Measurements from ENCODE around the gene LTBP1.
"Not testable (repeated sequence)": the region's sequence is repeated elsewhere in the genome, so short reads cannot be mapped to it uniquely, and the experiment has no call there.

LTBP1 gene

DNA sequence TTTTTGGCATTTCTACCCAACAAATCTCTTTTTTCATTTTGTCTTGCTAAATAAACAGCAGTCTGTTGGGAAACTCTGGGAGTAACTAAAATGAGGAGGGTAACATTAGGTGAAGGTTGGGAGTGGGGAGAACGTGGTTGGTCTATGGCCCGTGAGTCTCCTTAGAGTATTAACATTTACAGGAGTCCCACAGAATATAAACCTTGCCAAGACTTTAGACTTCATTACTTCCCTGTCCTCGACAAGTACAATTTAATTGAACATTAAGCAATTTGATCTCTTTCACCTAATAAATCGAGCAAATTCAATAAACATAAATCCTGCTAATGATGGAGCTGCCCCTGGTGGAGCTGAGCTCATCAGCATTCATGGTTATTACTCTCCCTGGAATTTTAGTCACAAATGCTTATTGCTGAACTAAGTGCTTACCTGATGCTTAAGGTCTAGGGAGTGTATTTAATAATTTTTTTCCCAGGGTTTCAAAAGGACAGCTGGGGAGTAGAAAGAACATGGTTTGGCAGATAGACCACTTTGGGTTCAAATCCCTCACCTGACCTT, 434.6 kb downstream of the LTBP1 start:
- TF ChIP-seq, protein P1, sequence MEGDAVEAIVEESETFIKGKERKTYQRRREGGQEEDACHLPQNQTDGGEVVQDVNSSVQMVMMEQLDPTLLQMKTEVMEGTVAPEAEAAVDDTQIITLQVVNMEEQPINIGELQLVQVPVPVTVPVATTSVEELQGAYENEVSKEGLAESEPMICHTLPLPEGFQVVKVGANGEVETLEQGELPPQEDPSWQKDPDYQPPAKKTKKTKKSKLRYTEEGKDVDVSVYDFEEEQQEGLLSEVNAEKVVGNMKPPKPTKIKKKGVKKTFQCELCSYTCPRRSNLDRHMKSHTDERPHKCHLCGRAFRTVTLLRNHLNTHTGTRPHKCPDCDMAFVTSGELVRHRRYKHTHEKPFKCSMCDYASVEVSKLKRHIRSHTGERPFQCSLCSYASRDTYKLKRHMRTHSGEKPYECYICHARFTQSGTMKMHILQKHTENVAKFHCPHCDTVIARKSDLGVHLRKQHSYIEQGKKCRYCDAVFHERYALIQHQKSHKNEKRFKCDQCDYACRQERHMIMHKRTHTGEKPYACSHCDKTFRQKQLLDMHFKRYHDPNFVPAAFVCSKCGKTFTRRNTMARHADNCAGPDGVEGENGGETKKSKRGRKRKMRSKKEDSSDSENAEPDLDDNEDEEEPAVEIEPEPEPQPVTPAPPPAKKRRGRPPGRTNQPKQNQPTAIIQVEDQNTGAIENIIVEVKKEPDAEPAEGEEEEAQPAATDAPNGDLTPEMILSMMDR (IDR thresholded peaks at IDR 0.05; ENCODE audit: borderline replicate concordance, control extremely low read depth, extremely low read depth, insufficient read depth, missing control alignments) = no peak
- in situ Hi-C loops (cut with MboI; ENCODE audit: low sequenced_read_pairs, unreplicated experiment) = loop anchor here (25.0 kb wide), 1 partner anchor 819 kb away; no protein-coding TSS in a partner anchor
- DNase-seq (ENCODE audit: low spot score) = no peak

DNA sequence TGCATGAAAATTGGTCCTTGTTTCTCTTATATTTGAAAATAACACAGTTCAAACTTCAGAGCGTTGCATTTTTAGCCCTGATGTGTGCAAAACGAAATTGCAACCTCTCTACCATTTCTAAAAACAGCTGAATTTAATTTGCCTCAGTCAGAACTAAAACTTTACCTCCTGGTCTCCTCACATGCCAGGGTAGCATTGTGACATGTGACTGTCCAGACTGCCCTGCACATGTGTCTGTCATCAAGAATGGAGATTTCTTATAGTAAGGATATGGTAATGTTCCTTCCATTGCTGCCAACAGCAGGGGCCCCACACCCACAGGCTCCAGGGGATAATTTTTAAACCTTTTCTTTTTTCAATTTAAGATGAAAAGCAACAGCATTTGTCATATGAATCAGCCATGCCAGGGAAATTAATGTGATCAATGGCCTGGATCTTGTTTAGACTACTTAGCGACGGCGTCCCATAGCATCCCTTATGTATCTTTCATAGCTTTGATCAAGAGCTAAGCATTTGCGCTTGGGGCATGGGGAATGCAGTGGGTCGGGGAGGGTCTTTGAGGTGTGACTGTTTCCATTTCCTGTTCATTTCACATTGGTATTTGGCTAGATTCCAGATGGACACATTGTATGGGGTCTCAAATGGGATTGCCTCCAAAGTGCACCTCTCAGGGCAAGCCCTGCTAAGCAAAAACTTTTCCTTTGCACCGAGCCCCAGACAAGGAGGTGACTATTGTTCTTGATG, 437.3 kb downstream of the LTBP1 start:
- no peak for DNase-seq (ENCODE audit: low spot score)
- TF ChIP-seq, protein P1 (IDR thresholded peaks at IDR 0.05; ENCODE audit: borderline replicate concordance, control extremely low read depth, extremely low read depth, insufficient read depth, missing control alignments) = no peak
- in situ Hi-C loops (cut with MboI; ENCODE audit: low sequenced_read_pairs, unreplicated experiment) = loop anchor here (25.0 kb wide), 1 partner anchor 822 kb away; no protein-coding TSS in a partner anchor

DNA sequence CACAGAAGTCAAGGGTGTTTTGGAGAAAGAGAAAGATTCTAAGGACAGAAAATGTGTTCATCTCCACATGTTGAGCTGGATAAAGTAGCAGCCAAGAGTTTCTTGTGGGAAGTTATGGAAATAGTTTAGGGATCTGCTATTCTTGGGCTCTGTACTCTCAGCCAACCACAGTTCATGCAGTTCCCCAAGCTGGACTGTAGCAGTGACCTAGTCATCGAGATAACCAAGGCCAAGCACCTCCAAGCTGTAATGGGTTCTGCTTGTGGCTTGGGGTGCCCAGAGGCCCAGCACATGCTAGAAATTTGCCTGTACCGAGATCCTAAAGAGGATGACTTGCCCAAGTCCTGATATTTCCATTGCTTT, 437.8 kb downstream of the LTBP1 start:
- TF ChIP-seq, protein P1 (IDR thresholded peaks at IDR 0.05; ENCODE audit: borderline replicate concordance, control extremely low read depth, extremely low read depth, insufficient read depth, missing control alignments) = no peak
- DNase-seq (ENCODE audit: low spot score) = no peak
- in situ Hi-C loops (cut with MboI; ENCODE audit: low sequenced_read_pairs, unreplicated experiment) = loop anchor here (25.0 kb wide), 1 partner anchor 822 kb away; no protein-coding TSS in a partner anchor

DNA sequence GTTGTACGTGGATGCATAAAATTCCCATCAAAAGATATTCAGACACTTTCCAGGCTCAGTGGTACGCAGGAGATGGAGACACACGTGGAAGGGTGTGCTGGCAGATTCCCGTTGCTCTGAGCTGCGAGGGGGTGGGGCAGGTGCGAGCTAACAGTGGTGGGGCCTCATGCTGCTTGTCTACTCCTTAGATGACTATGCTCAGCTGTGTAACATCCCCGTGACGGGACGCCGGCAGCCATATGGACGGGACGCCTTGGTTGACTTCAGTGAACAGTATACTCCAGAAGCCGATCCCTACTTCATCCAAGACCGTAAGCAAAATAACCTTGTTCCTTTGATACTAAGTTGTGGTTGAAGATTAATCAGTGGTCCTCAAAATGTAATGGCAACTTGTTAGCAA, 442.2 kb downstream of the LTBP1 start:
- in situ Hi-C loops (cut with MboI; ENCODE audit: low sequenced_read_pairs, unreplicated experiment) = loop anchor here (25.0 kb wide), 1 partner anchor 827 kb away; no protein-coding TSS in a partner anchor
- no peak for DNase-seq (ENCODE audit: low spot score)
- TF ChIP-seq, protein P1 (IDR thresholded peaks at IDR 0.05; ENCODE audit: borderline replicate concordance, control extremely low read depth, extremely low read depth, insufficient read depth, missing control alignments) = no peak

DNA sequence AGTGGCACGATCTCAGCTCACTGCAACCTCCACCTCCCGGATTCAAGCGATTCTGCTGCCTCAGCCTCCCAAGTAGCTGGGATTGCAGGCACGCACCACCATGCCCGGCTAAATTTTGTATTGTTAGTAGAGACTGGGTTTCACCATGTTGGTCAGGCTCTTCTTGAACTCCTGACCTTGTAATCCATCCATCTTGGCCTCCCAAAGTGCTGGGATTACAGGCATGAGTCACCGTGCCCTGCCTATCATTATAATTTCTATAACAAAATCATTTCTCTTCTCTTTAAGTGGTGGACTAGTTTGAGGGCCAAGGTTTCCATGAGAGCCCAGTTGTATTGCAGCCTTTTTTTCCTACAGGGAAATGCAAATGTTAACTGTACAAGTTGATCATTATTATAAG, 442.9 kb downstream of the LTBP1 start:
- in situ Hi-C loops (cut with MboI; ENCODE audit: low sequenced_read_pairs, unreplicated experiment) = loop anchor here (25.0 kb wide), 1 partner anchor 827 kb away; no protein-coding TSS in a partner anchor
- DNase-seq (ENCODE audit: low spot score) = not testable (repeated sequence)

DNA sequence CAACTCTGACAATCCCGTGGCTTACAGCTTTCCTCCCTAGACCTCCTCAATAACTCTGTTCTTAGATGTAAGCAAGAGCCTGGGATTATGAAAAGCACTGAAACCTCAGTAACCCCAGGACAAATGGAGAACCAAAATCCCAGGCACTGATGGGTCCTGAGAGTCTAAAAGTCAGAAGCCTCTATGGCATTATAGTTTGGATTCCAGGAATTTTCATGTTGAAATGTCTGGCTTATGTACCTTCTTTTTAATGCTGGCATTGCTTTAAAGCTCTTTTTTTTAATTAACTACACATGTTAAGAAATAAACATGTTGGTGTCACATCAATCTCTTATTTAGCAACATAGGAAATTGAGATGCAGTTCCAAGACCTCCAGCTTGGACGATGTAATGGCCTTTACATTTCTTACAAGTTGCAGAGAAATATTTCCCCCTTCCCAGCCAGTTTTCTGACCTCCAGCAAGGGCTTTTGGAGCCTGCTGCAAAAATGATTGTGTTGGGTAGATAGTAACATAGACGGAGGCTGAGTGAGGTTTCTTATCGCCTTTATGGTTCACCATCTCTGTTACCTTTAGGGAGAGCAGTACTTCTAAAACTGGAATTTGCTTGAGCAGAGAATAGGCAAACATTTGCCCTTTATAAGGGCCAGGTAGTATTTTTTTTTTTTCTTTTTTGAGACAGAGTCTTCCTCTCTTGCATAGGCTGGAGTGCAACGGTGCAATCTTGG, 444.9 kb downstream of the LTBP1 start:
- TF ChIP-seq, protein P1 (IDR thresholded peaks at IDR 0.05; ENCODE audit: borderline replicate concordance, control extremely low read depth, extremely low read depth, insufficient read depth, missing control alignments) = no peak
- no peak for DNase-seq (ENCODE audit: low spot score)
- in situ Hi-C loops (cut with MboI; ENCODE audit: low sequenced_read_pairs, unreplicated experiment) = loop anchor here (25.0 kb wide), 1 partner anchor 829 kb away; no protein-coding TSS in a partner anchor

All from GM13976 (cell line).